OCI-LY1 (cell line): Measurements from ENCODE around the gene MFSD6.

ENCODE experiments used
- EZH2 ChIP-seq: fragments of 200-600 bp; sonication (generic), shearing (Covaris generic); IDR thresholded peaks from 2 replicates; pipeline ENCODE4 v1.8.0; 2017; ENCODE audit warnings: borderline replicate concordance, mixed run types, mild to moderate bottlenecking, antibody characterized with exemption, low read length, moderate library complexity, mixed read lengths
- TF ChIP-seq, protein P1 (sequence below): fragments of 200-600 bp; sonication (generic), shearing (Covaris generic); IDR thresholded peaks from 2 replicates; pipeline ENCODE4 v1.5.1; 2017; ENCODE audit warnings: mild to moderate bottlenecking, antibody characterized with exemption, low read length, moderate library complexity, mixed read lengths

- TF ChIP-seq, protein P1, sequence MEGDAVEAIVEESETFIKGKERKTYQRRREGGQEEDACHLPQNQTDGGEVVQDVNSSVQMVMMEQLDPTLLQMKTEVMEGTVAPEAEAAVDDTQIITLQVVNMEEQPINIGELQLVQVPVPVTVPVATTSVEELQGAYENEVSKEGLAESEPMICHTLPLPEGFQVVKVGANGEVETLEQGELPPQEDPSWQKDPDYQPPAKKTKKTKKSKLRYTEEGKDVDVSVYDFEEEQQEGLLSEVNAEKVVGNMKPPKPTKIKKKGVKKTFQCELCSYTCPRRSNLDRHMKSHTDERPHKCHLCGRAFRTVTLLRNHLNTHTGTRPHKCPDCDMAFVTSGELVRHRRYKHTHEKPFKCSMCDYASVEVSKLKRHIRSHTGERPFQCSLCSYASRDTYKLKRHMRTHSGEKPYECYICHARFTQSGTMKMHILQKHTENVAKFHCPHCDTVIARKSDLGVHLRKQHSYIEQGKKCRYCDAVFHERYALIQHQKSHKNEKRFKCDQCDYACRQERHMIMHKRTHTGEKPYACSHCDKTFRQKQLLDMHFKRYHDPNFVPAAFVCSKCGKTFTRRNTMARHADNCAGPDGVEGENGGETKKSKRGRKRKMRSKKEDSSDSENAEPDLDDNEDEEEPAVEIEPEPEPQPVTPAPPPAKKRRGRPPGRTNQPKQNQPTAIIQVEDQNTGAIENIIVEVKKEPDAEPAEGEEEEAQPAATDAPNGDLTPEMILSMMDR: no peak
- TF ChIP-seq EZH2: no peak
Observed at GRCh38 chr2:190540048-190540447, 131.9 kb downstream of the MFSD6 start.
